NCI-H446 (cell line): ENCODE measurements around the gene WAPL.
"Not testable (repeated sequence)": the region's sequence is repeated elsewhere in the genome, so short reads cannot be mapped to it uniquely, and the experiment has no call there.

ENCODE experiments used
- DNase-seq, 2 experiments: peaks; one replicate each; lab custom pipeline; 2025; lab: John Stamatoyannopoulos, UW

The WAPL gene

DNA sequence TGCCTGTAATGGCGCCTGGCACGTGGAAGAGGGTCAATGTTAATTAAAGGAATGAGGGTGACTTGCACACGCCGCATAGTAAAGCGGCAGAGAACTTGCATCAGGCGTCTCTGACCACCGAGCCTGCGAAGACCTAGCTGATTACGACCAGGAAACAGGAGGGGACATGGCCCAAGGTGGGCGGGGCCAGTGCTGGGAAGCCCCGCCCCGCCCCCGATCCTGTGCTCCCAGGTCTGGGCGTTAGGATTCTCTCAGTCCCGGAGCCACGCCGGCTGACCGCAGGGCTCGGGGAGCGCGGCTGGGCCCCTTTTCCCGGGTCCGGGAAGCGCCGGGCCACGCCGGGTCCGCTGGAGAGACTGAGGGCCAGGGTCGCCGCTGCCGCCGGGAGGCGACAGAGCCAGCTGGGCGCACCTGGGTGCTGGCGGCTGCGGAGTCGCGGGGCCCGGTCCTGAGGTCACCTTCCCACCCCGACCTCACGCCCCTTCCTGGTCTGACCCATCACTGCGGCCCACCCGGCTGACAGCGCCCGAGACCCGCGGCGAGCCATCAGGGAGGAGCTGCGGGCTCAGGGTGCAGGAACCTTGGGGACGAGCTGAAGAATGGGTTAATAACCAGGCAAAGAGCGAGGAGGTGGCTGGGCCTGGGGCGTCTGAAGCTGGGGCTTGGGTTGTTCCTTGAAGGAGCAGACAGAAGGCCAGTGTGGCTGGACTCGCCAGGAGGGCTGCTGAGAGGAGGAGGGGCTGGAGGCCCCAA, 132.0 kb downstream of the WAPL start:
- no peak for DNase-seq

DNA sequence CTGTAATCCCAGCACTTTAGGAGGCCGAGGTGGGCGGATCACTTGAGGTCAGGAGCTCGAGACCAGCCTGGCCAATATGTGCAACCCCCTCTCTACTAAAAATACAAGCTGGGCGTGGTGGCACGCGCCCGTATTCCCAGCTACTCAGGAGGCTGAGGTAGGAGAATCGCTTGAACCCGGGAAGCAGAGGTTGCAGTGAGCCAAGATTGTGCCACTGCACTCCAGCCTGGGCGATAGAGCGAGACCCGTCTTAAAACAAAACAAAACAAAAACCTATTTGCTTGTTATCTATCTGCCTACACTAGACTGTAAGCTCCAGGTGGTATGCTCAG, 132.5 kb downstream of the WAPL start:
- DNase-seq, result not testable (repeated sequence)

DNA sequence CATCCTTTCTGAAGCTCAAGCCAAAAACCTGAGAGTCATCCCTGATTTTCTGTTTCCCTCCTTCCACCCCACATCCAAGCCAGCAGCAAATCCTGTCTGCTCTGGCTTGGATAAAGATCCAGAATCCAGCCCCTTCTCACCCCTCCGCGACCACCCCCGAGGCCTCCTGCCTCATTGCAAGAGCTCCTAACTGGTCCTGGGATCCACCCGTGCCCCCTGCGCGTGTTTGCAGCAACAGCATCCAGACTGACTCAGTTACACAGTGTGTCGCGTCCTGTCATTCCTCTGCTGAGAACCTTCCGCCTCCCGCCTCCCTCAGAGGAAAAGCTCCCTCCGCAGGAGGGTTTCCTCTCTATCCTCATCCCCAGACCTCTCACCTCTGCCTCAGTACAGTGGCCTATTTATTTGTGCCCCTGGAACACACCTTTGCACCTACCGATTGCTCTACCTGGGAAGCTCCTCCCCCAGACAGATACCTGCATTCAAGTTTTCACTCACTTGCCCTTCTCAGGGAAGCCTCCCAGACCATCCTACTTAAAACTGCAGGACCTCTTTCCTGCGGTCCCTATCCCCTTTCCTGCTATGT, 133.4 kb downstream of the WAPL start:
- no peak for DNase-seq

DNA sequence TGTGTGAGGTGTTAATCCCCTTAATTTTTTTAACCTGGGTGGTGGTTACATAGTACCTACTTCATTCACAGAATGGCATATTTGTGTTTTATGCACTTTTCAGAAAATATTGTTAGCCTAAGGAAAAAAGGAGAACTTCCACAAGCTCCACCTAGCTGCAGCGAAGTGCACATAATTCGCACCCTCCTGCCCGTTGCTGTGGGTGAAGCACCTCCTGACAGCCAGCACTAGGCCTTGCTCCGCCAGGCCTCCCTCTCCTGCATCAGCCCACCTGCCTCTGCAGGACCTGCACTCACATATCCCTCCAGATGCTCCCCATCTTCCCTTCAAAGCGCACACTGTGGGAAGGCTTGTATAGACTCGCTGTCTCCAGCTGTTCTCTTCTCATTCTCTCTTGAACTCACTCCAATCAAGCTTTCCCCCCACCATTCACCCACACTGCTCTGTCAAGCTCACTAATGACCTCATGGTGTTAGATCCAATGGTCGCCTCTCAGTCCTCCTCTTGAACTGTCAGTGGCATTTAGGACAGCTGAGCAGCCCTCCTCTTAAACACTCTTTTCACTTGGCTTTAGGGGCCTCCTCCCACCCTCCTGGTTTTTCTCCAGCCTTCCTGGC, 134.3 kb downstream of the WAPL start:
- no peak for DNase-seq

DNA sequence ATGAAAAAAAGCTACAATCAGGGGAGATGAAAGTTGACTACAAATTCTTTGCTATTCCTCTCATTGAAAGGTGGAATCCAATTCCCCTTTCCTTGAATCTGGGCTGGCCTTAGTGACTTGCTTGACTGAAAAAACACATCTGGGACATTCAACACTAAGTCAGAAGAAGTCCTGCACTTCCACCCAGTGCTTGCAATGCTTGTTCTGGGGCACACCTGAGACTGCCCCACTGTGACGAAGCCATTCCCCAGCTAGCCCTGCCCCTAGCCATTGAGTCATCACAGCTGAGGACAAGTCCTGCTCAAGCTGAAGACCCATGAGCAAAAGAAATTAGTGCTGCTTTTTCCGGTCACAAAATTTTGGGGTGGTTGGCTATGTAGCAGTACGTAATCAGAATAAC, 135.8 kb downstream of the WAPL start:
- no peak for DNase-seq
